B cell (primary cell): ENCODE data around the gene CXXC5.

ENCODE experiments used
- CTCF ChIP-seq: fragments of 200-600 bp; IDR thresholded peaks from one replicate; pipeline ENCODE4 v1.8.0; 2022; ENCODE audit warnings: antibody characterized with exemption, mild to moderate bottlenecking
- EZH2 ChIP-seq: IDR thresholded peaks from 2 replicates; pipeline ENCODE4 v1.6.1; 2012; ENCODE audit warnings: borderline replicate concordance, low read depth, mild to moderate bottlenecking, moderate library complexity, low read length; ENCODE audit not compliant: insufficient read depth, poor library complexity, severe bottlenecking

- TF ChIP-seq CTCF, result no peak
- TF ChIP-seq EZH2, result no peak
Observed at GRCh38 chr5:139650689-139651042, 2.5 kb downstream of the CXXC5 start.
